Right forelimb (tissue), 1 donor: ENCODE measurements around the gene ADRA2C.

Experiments used
- DNase-seq: peaks from one replicate; pipeline ENCODE4 v3.0.0-alpha.2; 2018

ADRA2C gene

DNA sequence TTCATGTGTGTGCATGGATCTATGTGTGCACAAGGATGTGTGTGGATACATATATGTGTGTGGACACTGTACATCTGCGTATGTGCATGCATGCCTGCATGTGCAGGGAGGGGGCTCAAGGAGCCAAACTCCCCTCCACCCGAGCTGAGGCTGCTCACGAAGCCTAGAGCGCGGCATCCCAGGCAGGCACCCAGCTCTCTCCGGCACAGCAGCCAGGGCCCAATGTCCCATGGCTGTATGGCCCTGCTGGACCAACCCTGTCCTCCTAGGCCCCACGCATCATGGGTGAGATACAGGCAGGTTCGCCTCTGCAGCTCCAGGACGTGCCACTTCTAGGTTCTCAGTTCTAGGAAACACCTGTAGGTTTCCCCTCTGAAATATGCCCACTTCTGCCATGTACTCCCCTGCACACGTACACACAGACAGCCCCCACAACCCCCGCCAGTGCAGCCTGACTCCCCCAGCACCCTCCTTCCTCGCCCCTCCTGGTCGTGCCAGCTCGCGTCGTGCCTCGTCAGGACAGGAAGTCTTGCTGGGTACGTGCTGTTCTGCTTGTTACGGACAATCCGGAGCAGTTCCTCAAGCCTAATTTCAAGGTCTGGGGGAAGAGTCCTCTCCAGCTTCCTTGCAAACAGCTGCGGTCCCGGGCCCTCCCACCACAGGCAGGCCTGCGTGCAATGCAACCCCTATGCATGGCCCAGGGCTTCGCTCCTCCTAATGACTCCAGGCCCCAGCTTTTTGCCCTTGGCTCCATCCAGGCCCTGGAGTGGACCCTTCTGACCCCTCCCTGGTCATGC, 3.2 kb upstream of the ADRA2C start:
- DNase-seq, result no peak

DNA sequence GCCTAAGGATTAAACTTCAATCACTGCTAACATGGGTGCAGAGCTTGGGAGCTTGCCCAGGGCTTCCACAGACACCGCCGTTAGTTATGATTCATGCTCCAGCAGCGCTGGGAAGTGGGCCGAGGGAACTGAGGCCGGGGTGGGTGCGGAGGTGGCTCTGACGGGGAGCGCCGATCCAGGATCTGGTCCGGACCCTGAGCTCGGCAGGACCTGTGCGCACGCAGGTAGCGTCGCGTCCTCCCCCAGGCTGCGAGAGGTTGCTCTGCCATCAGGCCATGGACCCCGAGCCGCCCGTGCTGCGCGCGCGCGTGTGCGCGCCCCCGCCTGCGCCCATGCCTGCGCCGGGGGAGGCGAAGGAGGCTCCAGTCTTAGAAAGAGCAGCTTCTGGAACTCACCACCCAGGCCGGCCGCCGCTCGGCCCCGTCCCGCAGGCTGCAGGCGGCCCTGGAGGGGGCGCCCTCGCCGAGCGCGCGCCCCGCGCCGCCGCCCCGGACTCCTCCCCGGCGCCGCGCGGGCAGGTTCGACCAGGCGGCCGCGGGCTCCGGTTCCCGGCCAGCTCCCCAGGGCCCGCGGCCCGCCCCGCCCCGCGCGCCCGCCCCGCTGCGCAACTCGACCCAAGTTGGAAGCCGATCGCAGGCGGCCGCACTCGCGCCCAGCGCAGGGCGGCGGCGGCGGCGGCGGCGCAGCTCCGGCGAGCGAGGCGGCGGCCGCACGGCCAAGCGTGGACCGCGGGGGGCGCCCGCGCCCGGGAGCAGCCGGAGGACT, 732 bp upstream of the ADRA2C start:
- peak; percentile 61 for DNase-seq

DNA sequence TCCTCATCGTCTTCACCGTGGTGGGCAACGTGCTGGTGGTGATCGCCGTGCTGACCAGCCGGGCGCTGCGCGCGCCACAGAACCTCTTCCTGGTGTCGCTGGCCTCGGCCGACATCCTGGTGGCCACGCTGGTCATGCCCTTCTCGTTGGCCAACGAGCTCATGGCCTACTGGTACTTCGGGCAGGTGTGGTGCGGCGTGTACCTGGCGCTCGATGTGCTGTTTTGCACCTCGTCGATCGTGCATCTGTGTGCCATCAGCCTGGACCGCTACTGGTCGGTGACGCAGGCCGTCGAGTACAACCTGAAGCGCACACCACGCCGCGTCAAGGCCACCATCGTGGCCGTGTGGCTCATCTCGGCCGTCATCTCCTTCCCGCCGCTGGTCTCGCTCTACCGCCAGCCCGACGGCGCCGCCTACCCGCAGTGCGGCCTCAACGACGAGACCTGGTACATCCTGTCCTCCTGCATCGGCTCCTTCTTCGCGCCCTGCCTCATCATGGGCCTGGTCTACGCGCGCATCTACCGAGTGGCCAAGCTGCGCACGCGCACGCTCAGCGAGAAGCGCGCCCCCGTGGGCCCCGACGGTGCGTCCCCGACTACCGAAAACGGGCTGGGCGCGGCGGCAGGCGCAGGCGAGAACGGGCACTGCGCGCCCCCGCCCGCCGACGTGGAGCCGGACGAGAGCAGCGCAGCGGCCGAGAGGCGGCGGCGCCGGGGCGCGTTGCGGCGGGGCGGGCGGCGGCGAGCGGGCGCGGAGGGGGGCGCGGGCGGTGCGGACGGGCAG, 792 bp downstream of the ADRA2C start:
- peak; percentile 47 for DNase-seq

DNA sequence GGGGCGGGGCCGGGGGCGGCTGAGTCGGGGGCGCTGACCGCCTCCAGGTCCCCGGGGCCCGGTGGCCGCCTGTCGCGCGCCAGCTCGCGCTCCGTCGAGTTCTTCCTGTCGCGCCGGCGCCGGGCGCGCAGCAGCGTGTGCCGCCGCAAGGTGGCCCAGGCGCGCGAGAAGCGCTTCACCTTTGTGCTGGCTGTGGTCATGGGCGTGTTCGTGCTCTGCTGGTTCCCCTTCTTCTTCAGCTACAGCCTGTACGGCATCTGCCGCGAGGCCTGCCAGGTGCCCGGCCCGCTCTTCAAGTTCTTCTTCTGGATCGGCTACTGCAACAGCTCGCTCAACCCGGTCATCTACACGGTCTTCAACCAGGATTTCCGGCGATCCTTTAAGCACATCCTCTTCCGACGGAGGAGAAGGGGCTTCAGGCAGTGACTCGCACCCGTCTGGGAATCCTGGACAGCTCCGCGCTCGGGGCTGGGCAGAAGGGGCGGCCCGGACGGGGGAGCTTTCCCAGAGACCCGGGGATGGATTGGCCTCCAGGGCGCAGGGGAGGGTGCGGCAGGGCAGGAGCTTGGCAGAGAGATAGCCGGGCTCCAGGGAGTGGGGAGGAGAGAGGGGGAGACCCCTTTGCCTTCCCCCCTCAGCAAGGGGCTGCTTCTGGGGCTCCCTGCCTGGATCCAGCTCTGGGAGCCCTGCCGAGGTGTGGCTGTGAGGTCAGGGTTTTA, 1.5 kb downstream of the ADRA2C start:
- no peak for DNase-seq

DNA sequence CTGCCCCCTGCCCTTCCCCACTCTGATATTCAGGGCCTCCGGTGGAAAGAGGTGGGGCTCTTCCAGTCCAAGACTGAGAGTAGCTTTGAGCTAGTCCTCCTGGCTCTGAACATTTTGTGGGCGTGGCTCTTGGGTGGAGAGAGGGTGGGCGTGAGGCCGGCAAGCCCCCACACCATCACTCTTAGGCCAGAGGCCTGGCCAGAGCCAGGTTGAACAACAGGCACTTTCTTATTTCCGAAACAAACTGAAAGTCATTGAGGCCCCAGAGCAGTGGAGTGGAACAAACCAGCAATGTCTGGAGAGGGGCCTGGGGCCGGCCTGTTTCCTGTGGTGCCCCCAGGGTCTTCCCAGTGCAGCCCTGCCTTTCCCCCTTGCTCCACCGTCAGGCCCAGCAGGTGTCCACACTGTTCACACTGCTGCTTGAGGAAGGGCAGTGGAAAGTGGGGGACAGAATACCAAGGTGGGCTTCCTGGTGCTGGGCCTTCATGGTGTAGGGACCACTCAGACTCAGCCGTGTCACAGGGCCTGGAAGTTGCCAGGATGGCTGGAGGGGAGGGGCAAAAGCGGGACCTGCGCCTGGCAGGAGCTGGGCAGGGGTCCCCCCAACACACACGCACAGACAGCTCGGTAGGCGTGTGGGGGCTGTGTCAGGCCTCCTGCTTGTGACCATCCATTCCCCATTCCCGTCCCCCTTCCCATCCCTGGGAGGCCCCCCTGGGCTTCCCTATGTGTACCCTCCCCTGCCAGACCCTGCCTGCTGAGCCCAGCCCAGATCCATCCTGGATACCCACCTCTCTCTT, 2.9 kb downstream of the ADRA2C start:
- no peak for DNase-seq

DNA sequence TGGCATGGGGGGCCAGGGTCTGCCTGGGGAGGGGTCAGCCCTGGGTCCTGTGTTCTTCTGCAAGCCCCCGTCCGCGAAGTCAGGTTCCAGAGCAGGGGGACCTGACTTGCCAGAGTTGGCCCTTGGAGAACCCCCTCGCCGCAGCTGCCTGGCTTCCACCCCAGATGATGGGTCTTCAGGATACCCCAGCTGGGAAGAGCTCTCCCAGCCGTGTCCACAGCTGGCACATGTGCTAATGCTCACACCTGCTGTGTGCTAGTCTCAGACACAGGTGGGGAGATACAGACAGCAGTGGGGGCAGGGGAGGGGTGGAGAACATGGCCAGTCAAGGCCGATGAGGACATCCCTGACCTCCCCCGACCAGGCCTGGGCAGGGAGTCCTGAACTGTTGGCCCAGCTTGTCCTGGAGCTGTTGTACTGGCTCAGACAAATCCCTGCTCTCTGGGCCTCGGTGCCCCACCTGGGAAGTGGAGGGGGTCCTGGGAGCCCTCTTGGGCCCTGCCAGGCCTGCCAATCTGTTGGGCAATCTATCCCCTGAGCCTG, 3.5 kb downstream of the ADRA2C start:
- DNase-seq, result no peak

DNA sequence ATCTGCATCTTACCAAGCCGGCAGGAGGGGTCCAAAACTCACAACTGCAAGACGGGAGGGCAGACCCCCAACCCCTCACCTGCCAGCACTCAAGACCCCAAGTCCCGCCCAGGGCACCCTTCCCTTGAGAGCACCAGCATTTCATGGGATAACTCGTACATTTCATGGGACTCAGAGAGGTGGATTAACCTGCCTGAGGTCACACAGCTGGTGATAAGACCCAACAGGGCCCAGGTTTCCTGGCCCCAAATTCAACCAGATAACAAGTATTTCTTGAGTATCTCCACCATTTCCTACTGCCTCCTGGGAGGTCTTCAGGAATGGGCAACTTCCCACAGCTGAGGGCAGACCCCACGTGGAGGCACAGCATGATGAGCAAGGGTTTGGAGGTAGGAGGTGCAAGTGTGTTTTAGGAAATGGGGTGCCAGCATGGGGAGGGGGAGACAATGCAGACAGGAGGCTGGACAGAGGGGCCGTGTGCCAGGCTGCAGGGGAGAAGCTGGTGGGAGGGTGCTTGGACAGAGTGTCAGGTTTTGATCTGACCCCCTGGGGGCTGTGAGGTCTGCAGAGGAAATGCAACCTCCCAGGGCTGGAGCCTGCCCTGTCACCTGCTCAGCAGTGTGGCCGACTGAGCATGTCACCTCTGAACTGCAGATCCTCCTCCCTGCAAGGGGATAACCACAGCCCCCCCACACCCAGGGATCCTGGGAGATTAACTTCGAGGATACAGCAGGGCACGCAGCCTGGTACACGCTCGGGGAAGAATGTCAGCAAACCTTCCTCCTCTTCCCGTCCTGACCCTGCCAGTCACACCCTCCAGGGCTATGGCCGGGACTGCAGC, 4.4 kb downstream of the ADRA2C start:
- no peak for DNase-seq

DNA sequence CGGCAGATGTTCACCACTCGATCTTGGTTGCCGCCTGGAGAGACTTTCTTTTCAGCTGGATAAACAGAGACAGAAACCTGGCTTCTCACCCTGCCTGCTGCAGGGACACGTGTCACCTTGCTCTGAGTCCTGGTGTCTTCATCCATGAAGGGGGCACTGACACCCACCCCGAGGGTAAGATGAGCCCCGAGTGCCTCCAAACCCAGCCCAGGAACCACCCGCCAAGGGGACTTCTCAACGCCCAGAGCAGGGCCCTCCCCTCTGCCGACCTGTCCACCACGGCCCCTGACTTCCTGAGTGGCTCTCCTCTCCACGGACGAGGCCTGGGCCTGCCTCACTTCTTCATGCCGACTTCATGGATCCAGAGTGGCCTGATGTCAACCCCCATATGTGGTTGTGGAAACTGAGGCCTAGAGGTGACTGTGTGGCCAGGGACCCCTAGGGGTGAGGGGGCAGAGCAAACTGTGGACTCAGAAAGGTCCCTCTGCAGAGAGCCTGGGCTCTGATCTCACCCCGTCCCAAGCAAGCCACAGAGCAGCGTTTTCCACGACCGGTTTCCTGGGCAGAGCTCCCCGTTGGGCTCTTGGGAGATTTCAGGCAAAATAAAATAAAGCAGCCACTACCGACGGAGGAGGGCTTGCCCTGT, 5.1 kb downstream of the ADRA2C start:
- DNase-seq, result no peak

DNA sequence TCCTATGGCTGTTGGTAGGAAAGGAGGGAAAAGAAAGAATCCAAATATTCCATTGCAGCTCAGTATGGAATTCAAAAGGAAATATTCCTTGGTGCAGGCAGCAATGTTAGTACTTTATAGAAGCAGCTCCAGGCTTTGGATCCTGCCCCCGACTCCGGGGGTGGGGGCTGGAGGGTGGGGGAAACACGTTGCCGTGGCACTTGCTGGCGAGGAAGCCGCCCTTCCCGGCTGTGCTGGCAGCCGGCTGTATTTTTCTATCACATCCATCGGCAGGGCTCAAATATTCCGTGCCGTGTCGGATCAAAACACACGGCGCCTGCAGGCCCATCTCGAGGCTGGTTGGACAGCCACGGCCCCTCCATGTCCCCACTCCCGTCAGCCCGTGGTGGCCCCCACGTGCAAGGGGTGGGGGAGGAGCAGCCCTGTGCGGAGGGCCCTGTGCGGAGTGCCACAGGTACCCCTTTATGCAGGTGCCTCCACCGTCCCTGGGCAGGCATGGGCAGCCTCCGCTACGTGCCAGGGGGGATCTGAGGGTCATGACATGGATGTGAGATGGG, 5.8 kb downstream of the ADRA2C start:
- no peak for DNase-seq

DNA sequence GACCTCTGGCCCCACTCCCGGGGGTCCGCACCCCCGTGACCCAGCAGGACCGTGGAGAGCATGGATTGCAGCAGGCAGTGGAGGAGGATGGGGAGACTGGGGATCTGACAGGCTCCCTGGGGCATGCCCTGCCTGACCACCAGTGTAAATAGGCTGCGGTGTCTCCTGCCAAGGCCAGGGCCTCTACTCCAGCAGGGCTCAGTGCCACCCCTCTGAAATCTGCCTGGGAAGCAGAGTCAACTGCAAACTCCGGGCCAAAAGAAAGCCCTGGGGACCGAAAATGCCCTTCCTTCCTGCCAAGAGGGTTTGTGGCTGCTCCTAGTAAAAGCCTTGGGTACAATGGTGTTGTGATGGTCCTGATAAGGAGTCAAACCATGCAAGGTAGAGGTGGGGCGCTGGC, 6.4 kb downstream of the ADRA2C start:
- DNase-seq, result no peak

DNA sequence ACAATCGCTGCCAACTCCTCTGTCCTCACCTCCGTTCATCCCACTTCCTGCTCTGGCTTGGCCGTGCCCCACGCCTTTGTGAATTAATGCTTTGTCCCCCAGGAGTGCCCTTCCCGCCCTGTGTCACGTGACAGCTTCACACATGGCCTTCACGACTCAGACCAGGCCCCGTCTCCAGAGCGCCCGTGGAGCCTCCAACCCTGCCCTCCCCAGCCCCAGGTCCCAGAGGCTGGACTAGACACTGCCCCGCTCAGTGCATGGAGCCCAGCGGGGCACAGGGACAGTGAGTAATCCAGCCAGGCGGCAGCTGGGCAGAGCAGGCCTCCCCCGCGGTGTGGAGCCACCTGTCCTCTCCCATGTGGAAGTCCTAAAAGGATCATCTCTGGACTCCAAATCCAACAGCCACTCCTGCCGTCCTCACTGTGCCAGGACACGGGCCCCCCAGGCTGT, 7.4 kb downstream of the ADRA2C start:
- DNase-seq, result no peak

DNA sequence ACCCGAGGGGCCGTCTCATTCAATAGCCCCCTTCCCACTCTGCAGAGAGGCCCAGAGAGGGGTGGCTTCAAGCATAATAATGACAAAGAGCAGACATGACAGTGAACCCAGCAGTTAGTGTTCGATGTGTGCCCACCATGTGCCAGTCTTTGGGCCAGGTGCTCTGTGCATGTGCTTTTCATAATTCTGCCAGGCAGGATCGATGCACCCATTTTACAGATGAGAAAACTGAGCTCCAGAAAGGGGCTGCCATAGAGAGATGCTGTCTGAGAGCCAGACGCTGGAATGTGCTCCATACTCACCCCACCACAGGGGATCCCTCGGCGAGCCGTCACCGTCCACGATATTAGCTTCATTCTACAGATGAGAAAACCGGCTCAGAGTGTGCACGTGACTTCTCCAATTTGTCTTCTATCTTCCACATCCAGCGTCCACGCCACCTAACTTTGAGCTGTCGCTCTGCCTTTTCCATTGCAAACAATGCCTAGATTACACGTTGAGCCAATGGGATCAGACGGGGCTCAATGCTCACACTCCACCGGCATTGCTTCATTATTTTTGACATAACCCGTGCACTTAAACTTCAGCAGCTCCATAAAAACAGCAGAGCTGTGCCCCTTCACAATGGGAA, 8.2 kb downstream of the ADRA2C start:
- DNase-seq, result no peak

DNA sequence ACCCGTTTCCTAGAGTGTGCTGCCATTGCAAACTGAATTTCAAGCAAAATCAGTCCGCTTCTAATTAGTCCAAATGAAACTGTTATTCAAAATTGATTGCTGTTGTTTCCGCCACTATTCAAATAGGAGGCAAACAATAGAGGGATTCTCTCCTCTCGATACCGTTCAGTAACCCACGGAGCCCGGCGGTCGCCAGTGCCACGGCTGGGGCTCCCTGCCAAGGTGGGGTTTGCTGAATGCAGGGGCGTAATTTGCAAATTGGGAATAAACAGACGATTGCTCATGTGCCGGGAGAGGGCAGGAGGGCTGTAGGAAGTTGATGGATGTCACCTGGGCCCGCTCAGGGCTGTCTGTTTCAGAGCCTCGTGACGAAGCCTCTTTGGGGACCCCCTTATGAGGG, 8.8 kb downstream of the ADRA2C start:
- DNase-seq, result no peak

DNA sequence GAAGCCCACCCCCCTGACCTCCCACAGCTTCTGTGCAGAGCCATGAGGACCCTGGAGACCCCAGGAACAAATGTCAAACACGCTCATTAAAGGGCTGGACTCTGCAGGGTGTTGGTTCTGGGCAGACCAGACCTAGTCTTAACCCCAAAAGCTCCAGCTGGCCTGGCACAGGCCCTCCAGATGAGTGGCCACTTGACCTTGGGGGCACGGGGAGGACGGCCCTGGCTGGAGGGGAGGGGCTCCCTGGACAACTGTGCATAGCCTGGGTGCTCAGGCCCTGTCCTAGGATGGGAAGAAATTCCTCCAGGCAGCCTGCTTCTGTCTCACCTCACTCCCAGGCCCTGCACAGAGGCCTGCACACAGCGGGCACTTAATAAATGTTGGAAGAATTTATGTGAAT, 9.4 kb downstream of the ADRA2C start:
- no peak for DNase-seq

DNA sequence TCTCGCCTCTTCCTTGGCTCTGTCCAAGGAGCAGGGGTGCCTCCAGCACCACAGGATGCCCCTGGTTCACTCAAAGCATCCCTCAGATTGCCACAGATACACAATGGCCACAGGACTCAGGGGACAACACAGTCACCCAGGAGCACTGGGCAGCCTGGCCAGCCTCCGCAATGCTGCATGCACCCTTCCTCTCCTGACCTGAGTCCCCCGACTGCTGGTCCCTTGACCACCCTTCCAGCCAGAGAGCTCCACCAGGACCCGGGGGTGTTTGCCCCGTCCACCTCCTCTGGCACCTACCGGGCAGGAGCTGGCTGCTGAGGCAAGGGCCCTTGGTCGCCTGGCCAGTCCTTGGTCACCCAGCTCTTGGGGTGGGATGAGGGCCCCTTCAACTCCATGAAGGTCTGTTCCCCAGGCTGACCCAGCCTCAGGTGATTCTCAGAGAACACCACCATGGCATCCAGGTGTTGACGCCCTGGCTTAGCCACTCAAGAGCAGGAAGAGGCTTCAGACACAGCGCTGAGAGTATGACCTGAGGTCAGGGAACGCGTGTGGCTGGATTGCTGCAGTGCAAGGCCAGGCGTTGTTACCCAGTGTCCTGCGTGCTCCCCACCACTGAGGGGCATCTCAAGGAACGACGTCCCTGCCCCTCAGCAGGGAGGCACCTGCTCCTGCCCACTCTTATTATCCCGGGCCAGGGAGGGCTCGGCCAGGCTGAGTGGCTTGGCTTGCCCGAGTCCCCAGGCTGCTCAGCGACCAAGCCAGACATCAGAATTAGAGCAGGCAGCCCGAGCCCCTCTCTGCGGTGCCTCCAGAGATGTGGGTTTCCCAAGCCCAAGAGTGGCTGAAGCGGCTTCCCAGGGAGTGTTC, 10.2 kb downstream of the ADRA2C start:
- no peak for DNase-seq

DNA sequence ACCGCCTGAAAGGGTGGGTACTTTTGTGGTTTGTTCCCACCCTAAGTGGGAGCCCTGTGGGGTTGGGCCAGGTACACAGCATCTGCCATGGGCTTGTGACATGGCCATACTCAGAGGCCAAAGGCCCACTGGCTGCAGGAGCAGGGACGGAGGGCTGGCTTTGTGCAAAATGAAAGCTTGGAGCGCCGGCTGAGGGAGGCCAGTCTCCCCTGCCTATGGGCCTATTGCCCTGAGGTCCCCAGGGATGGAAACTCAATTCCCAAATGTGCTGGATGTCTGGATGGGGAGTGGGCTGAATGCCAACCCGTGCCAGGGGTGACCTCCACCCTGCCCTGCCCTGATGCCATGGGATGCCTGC, 10.8 kb downstream of the ADRA2C start:
- no peak for DNase-seq

DNA sequence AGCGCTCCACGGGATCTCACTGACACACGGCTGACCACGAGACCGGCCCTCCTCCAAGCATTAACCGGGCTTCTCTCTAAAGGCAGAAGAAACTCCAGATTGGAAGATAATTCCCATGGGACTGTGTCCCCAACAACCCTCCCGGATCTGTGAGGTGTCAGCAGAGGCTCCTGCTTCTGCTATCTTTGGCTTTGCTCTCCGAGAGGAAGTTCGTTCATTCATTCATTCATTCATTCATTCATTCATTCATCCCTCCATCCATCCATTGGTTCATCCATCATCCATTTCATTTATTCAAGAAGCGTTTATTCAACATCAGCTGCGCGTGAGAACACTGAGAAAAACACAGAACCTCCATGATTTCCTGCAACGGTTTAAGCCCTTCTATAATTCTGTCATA, 11.5 kb downstream of the ADRA2C start:
- DNase-seq, result no peak

DNA sequence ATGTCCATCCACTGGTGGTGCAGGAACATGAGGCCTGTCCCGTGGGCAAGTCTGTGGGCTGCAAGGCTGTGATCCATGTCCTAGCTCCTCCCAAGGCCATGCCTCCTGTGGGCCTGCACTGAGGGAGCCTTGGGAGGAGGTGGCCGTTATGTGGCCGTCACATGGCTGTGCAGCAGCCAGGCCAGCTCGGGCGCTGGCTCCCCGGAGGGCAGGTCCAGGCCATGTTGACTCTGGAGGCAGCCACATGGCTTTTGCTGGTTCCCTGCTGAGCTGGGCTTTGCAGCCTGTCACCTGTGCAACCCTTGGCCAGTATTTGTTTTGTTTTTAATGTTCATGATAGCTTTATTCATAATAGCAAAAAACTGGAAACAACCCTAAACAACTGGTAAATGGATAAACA, 13.3 kb downstream of the ADRA2C start:
- no peak for DNase-seq
